Esophagus mucosa (tissue), 1 donor: ENCODE results near the gene CERS1. TPM values are rescaled to one million over a fixed set of nuclear protein-coding genes. Genes with fewer than 3 reads are reported as not detected.
"Not testable (repeated sequence)": the region's sequence is repeated elsewhere in the genome, so short reads cannot be mapped to it uniquely, and the experiment has no call there.

Experiments
- ATAC-seq: fragments of 200-7000 bp; cut with Tn5 transposase; one replicate; pipeline ENCODE4 v1.9.1; 2020
- total RNA-seq: library from RNA; stranded (reverse); gene quantifications from one replicate; pipeline ENCODE4 v1.2.4, GENCODE V29; 2023
- donor health status: DM: yes; HTN: yes; CAD: no.

Gene CERS1
- total RNA-seq, 1 donor from 2014 or later: not detected

DNA sequence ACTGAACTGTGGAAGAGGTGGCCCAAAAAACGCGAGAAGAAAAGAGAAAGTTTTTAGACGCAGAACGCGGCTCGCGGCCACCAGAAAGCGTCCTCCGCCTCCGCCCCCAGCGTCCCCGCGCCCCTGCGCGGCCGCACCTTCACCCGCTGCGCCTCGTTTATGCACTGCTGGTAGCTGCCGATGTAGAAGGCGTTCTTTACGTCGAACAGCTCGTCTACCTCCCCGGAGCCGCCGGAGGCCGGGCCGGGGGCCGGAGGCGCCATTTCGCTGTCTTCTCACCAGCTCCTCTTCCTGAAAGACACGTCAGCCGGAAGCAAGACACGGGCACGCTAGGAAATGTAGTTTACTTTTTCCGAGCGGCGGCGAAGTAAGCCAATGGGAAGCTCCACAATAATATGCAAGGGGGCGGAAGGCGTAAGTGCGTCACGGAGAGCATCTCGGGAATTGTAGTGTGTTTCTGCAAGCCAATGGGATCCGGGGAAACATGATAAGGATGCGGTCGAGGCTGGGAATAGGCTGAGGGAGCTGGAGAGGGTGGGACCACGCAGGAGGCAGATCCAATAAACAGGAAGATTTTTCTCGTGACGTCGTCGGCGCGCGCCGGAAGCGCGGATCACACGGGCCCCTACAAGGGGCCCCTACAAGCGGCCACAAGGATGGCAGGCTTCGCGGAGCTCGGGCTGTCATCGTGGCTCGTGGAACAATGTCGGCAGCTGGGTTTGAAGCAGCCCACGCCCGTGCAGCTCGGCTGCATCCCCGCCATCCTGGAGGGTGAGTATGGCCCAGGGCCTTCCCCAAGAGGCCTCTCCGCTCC is 23.3 kb upstream of the CERS1 start, which contains the start of the genes COPE and DDX49:
COPE (minus strand) TSS at position 302 of the 814 bp plus-strand sequence; CDS start at position 263, 39 bp downstream.
DDX49 (plus strand) TSS at position 630 of the 814 bp plus-strand sequence; CDS start at position 657, 27 bp downstream.
- peak; percentile 98 for ATAC-seq

DNA sequence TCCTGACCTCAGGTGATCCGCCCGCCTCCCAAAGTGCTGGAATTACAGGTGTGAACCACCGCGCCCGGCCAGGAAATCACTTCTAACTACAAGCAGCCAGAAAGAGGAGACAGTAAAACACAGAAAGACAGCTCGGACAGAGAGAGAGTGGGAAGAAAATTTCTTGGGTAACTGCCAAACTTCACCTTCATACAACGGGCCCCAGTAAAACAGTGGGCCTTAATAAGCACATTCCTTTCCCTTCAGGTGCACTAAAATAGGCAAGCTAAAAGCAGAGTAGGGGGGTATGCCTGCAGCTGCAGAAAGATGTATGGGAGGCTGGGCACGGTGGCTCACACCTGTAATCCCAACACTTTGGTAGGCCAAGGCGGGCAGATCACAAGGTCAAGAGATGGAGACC is 21.6 kb upstream of the CERS1 start:
- not testable (repeated sequence) for ATAC-seq

DNA sequence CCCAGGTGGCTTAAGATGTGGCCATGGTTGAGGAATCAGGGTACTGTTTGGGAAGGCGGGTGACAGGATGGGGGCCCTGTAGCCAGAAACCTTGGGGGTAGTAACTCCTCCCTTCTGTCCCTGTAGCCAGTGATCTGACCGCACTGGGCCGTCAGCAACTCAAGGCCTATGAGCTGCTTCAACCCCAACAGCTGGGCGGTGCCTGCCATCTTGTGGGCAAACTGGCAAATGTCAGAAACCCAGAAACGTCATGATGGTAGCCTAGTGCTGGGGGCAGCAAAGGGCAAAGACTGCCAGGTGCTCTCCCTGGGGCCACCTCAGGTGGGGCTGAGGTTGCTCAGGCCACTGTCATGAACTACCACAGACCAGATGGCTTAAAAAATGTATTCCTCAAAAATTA is 19.7 kb upstream of the CERS1 start:
- no peak for ATAC-seq

DNA sequence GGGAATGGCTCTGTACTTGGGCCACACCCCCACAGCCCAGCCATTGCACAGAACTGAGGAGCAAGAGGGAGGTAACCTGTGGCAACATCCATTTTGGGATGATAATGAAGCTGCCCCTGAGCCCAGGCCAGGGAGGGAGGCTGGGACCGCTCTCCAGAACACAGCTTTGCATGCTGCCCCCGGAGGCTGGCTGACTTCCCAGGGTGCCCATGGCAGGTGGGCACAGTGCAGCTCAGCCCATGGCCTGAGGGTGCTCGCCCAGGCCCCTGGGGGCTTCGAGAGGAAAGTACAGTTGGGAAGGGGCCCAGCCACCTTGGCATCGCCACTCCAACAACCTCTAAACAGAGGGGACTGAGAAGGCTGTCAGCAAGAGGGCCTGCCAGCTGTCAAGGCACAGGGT is 17.5 kb upstream of the CERS1 start:
- ATAC-seq: no peak

- peak; percentile 20 for ATAC-seq
Measured at GRCh38 chr19:18912933-18913332, 17.0 kb upstream of the CERS1 start.

DNA sequence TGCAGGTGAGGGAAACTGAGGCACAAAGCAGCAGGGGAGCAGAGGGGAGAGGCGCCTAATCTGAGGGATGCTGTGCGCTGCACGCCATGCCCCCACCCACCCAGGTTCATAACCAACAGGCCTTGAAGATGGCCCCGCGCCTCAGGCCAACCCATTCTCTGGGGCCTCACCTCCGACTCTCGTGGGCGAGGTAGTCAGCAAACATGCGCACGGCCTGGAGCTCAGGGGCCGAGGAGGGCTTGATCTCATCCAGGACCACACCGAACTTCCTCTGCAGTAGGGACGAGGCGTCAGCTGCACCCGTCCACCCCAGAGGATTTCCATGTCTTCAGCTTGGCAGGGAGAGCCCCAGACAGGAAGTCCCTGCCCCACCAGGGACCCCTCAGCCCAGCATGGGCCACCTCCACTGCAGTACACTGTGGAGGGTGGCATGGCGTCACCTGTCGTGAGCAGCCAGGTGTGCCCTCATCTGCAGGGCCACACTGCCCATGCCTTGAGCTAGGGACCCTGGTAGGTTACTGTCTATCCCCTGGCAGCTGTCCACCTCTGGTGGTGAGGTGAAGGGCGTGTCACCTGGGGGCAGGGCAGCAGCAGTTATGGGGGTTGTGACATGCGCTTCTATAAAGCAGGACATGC is 15.0 kb upstream of the CERS1 start:
- ATAC-seq: peak; percentile 17

- ATAC-seq: no peak
Measured at GRCh38 chr19:18910010-18910409, 14.1 kb upstream of the CERS1 start.

GRCh38 chr19:18908917-18909619 is 13.1 kb upstream of the CERS1 start:
- no peak for ATAC-seq

DNA sequence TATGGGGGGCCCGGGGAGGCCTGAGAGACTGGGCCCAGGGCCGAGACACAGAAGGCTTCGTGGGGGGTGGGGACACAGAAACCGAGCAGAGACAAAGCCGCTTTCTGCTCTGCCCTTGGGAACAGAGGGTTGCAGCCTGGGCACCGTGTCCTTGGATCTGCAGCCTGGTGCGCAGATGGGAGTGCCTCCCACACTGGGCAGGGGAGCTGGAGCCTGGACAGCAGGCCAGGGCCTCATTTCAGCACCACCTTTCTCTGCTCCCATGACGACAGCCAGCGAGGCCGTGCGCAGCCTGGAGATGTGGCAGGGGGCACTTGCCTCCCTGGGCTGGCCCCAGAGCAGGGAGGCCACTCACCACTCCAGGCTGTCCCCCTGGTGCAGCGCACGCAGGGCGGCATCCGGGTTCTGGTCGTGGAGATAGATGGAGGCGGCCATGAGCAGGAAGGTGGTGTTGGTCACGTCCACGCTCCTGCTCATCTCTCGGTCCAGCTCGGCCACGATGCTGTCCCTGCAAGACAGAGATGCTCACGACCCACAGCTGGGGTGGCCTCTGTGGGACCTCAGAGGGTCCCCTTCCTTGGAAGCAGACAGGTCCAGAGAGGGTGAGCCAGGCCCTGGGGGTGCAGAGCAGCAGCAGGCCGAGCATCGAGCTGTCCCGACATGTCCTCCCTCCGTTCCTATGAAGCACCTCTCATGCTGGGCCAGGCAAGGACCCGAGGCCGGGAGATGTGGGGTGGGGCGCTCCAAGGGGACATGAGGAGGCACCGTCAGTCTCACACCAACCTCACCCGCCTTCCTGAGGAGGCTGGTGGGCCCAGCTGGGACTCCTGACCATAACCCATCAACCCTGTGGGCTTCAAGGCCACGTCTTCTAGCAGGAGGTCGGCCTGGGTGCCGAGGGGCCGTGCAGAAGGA is 10.9 kb upstream of the CERS1 start:
- no peak for ATAC-seq

DNA sequence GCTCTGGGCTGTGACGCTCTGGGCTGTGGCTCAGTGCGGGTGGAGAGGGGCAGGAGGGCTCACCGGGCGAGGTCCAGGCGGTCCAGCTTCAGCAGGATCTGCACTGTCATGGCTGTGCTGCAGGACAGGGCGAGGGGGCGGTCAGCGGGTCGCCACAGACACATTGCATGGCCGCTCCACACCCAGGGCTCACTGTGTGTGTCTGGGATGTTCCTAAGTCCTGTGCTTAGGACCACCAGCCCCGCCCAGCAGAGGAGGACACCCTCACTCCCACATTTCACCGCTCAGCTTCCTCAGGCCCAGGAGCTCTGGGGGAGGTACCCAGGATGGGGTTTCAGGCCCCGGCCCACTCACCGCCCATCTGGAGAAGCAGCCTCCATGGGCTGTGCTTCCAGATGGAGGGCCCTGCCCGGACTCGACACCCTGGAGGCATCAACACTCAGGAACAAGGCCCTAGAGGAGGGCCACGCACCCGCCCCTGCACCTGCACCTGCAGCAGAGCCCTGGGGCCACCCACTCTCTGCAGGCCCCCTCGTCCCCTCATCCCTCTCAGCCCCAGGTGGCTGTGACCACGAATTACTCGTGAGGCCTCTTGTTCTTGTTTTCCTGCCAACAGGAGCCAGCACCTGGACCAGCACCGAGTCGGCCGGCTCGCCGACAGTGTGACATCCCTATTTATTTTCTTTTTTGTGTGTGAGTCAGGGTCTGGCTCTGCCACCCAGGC is 9.7 kb upstream of the CERS1 start:
- no peak for ATAC-seq

DNA sequence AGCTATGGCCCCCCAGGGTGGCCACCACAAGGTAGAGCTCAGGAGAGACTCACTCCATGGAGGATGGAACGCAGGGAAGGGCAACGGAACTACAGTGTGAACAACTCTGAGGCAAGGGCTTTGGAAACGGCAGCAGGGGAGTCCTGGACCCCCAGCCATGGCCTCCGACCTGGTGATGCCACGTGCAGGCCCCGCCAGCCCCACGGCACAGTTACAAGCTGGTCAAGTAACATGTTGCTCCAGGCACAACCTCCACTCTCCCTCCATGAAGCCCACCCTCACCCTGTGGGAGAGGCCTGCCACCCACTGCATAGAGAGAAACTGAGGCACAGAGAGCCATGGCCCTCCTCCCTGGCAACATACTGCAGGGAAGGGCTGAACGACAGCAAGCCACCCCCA is 9.1 kb upstream of the CERS1 start:
- no peak for ATAC-seq

GRCh38 chr19:18904334-18905057 is 8.5 kb upstream of the CERS1 start:
- no peak for ATAC-seq

GRCh38 chr19:18903156-18904037 is 7.4 kb upstream of the CERS1 start:
- ATAC-seq: no peak

DNA sequence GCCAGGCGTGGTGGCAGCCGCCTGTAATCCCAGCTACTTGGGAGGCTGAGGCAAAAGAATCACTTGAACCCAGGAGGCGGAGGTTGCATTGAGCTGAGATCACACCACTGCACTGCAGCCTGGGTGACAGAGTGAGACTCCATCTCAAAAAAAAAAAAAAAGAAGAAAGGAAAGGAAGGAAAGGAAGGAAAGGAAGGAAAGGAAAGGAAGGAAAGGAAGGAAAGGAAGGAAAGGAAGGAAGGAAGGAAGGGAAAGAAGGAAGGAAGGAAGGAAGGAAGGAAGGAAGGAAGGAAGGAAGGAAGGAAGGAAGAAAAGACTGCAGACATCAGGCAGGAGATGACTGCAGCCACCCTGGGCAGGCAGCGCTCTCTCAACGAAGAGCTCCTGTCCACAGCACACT is 6.6 kb upstream of the CERS1 start:
- ATAC-seq: not testable (repeated sequence)

- ATAC-seq: no peak
Measured at GRCh38 chr19:18901491-18901890, 5.5 kb upstream of the CERS1 start.

- ATAC-seq: no peak
Measured at GRCh38 chr19:18900700-18901481, 4.9 kb upstream of the CERS1 start.

- no peak for ATAC-seq
Measured at GRCh38 chr19:18899624-18900560, 3.9 kb upstream of the CERS1 start.
